Measurements from ENCODE around the gene NUP42. TPM values are rescaled to one million over a fixed set of nuclear protein-coding genes. Genes with fewer than 3 reads are reported as not detected.

The NUP42 gene
- total and polyA plus RNA-seq, 9 of the 15 experiments (the other 6 are each of a cell fraction or from before 2014, with no cell fraction given) = 41.8 to 86.4 (median 71.2) TPM

- Histone ChIP-seq H3K9me1 (ENCODE audit: control insufficient read depth, insufficient read depth, low read length) (no peaks in the 10 kb centered on the region), H3K4me2 (ENCODE audit: insufficient read depth, low read length) (no peak overlapping the region), H4K20me1 (replicated peaks; ENCODE audit: control insufficient read depth, insufficient read depth, low read length) (no peaks in the 10 kb centered on the region), H3K9me3 (replicated peaks; ENCODE audit: control insufficient read depth, insufficient read depth, low read depth, low read length) (peaks cover 2% of the 10 kb centered on the region; the same call in 1 of the 2 replicates), H3K36me3 (ENCODE audit: control insufficient read depth, insufficient read depth, low read length) (no peaks in the 10 kb centered on the region), H3K4me1 (replicated peaks in 1 of 2; ENCODE audit: control insufficient read depth in 2 of 2, insufficient read depth in 2 of 2, low read length in 2 of 2) (peaks cover 0 to 9% of the 10 kb centered on the region in 2 experiments; a peak in 2 of 5 replicates), H3K9ac (ENCODE audit: insufficient read depth in 1 of 2, low read depth in 2 of 2, low read length in 2 of 2) (no peak overlapping the region), H3K4me3 (no peak overlapping the region), H3K79me2 (ENCODE audit: control insufficient read depth, insufficient read depth, low read length) (no peaks in the 10 kb centered on the region), H2AFZ (ENCODE audit: low read depth, low read length) (no peak overlapping the region), H3K27me3 (ENCODE audit: control insufficient read depth in 2 of 2, insufficient read depth in 2 of 2, low read length in 2 of 2) (no peaks in the 10 kb centered on the region), H3K27ac (ENCODE audit: extremely low read depth, low read depth, low read length) (no peak overlapping the region)
- no peak for TF ChIP-seq HIVEP1 (CRISPR knock-in tag; IDR thresholded peaks at IDR 0.05)
- no peak for TF ChIP-seq ARHGAP35 (IDR thresholded peaks at IDR 0.05; ENCODE audit: partially characterized antibody)
- TF ChIP-seq ZFPM2 (CRISPR knock-in tag; IDR thresholded peaks at IDR 0.05) = no peak
- TF ChIP-seq ZNF431 (CRISPR knock-in tag; IDR thresholded peaks at IDR 0.05) = no peak
- no peak for TF ChIP-seq NCOA4 (IDR thresholded peaks at IDR 0.05; ENCODE audit: partially characterized antibody)
- TF ChIP-seq ZNF57 (CRISPR knock-in tag; IDR thresholded peaks at IDR 0.05) = no peak
- TF ChIP-seq ATF7 (IDR thresholded peaks at IDR 0.05) = no peak
- TF ChIP-seq UBTF (IDR thresholded peaks at IDR 0.05; ENCODE audit: borderline replicate concordance in 1 of 2, low read depth in 2 of 2, low read length in 2 of 2) = no peak
- no peak for TF ChIP-seq MXI1 (IDR thresholded peaks at IDR 0.05; ENCODE audit: low read depth, low read length)
- TF ChIP-seq, protein P1, sequence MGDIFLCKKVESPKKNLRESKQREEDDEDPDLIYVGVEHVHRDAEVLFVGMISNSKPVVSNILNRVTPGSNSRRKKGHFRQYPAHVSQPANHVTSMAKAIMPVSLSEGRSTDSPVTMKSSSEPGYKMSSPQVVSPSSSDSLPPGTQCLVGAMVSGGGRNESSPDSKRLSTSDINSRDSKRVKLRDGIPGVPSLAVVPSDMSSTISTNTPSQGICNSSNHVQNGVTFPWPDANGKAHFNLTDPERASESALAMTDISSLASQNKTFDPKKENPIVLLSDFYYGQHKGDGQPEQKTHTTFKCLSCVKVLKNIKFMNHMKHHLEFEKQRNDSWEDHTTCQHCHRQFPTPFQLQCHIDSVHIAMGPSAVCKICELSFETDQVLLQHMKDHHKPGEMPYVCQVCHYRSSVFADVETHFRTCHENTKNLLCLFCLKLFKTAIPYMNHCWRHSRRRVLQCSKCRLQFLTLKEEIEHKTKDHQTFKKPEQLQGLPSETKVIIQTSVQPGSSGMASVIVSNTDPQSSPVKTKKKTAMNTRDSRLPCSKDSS (IDR thresholded peaks at IDR 0.05; ENCODE audit: low read depth, partially characterized antibody) = no peak
- no peak for TF ChIP-seq CBFA2T3 (IDR thresholded peaks at IDR 0.05)
- DNase-seq (ENCODE audit: extremely low read depth in 1 of 4, low spot score in 3 of 4) (no peak), FAIRE-seq (no peak), ATAC-seq (no peak)
- POLR2A ChIA-PET = interaction anchor here (0.7 to 1.2 kb wide), 2 partner anchors 9 to 16 kb away, joined by 4 read pairs; no protein-coding TSS in a partner anchor
- CTCF ChIA-PET (ENCODE audit: low intra/inter-chr PET ratio) = no interaction called here
- BruUV-seq (replicated peaks) = no TSS peak
- intact Hi-C loops (cut with micrococcal nuclease) (no loop called here), in situ Hi-C loops (cut with MboI) (no loop called here)
- WGBS (ENCODE audit: insufficient coverage, low coverage, missing lambda C conversion rate) = 35% methylated on average over 2 of the region's 2 CpGs
Observed at GRCh38 chr7:23228412-23228811, 46.6 kb downstream of the NUP42 start.
